PFSK-1 (cell line): Measurements from ENCODE around the gene COQ7. TPM values are rescaled to one million over a fixed set of nuclear protein-coding genes. Genes with fewer than 3 reads are reported as not detected.

Experiments used
- FOXP2 ChIP-seq: optimal IDR thresholded peaks from 2 replicates; pipeline ENCODE3; 2011; ENCODE audit warnings: borderline replicate concordance, control low read depth, inconsistent platforms; ENCODE audit not compliant: insufficient read depth; ENCODE audit errors: extremely low read length, extremely low read depth
- POLR2AphosphoS5 ChIP-seq: IDR thresholded peaks from 2 replicates; pipeline ENCODE4 v1.6.1; 2012; ENCODE audit warnings: low read depth, mild to moderate bottlenecking, control low read depth, low read length, moderate library complexity
- SIN3A ChIP-seq: IDR thresholded peaks from 2 replicates; pipeline ENCODE4 v1.6.1; 2012; ENCODE audit warnings: mild to moderate bottlenecking, low read length, moderate library complexity, borderline replicate concordance; ENCODE audit not compliant: insufficient read depth
- TAF1 ChIP-seq: IDR thresholded peaks from 2 replicates; pipeline ENCODE4 v1.6.1; 2012; ENCODE audit warnings: low read length, control low read depth, borderline replicate concordance; ENCODE audit not compliant: insufficient read depth
- polyA plus RNA-seq: library from polyadenylated mRNA; unstranded; fragments of >200 nt; gene quantifications from one replicate; pipeline ENCODE4 v1.2.1, GENCODE V29; 2012; ENCODE audit warnings: low read depth, missing spikeins; ENCODE audit not compliant: insufficient read length
- TF ChIP-seq, protein P1 (sequence below), 2 experiments: IDR thresholded peaks; 2 replicates each; pipeline versions ENCODE4 v1.6.1 to v1.8.0; 2011 to 2012; ENCODE audit warnings: low read depth in 2 of 2, low read length in 2 of 2, control low read depth in 1 of 2, inconsistent platforms in 1 of 2, mild to moderate bottlenecking in 1 of 2, moderate library complexity in 1 of 2; ENCODE audit not compliant: insufficient read depth in 1 of 2

Gene COQ7
- polyA plus RNA-seq: 18.3 TPM

DNA sequence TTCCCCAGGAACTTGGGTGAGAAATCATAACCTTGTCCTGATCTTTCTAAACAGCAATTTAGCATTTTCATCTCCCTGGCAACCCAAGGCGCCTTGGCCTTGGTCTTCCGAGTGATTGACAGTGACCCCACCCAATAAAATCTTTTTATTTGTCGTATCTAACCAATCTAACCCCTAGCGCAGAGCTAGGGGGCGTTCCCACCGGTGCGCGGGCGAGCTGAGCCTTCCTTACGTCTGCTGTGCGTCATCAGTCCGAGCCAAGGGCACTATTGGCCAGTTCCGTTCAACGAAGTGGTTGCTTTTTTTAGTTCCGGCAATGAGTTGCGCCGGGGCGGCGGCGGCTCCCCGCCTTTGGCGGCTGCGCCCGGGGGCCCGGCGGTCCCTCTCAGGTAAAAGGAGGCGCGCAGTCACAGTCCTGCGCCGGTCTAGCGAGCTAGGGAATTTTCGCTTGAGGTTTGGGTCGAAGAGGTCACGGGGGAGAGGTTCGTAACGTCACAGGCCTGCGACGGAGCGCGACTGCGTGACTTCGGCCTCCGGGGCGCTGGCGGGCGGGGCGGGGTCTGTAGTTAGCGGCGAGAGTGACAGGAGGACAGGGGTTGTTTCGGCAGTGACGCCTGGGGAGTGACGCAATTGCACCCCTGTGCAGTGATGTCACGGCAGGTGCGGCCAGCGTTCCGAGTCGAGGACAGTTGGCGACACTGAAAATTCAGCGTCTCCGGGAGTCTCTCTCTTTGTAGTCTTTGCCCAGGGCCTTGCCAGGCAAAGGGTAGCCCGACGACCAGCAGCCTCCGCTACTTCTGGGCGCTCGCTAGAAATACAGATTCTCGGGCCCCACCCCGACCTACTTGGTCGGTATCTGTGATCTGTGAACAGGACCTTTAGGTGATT, at the start of gene COQ7:
TSS of gene COQ7 (plus strand) at position 266 of the 888 bp plus-strand sequence. CDS start at position 317, 51 bp downstream.
- peak; percentile 72 for TF ChIP-seq POLR2AphosphoS5
- TF ChIP-seq, protein P1, sequence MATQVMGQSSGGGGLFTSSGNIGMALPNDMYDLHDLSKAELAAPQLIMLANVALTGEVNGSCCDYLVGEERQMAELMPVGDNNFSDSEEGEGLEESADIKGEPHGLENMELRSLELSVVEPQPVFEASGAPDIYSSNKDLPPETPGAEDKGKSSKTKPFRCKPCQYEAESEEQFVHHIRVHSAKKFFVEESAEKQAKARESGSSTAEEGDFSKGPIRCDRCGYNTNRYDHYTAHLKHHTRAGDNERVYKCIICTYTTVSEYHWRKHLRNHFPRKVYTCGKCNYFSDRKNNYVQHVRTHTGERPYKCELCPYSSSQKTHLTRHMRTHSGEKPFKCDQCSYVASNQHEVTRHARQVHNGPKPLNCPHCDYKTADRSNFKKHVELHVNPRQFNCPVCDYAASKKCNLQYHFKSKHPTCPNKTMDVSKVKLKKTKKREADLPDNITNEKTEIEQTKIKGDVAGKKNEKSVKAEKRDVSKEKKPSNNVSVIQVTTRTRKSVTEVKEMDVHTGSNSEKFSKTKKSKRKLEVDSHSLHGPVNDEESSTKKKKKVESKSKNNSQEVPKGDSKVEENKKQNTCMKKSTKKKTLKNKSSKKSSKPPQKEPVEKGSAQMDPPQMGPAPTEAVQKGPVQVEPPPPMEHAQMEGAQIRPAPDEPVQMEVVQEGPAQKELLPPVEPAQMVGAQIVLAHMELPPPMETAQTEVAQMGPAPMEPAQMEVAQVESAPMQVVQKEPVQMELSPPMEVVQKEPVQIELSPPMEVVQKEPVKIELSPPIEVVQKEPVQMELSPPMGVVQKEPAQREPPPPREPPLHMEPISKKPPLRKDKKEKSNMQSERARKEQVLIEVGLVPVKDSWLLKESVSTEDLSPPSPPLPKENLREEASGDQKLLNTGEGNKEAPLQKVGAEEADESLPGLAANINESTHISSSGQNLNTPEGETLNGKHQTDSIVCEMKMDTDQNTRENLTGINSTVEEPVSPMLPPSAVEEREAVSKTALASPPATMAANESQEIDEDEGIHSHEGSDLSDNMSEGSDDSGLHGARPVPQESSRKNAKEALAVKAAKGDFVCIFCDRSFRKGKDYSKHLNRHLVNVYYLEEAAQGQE (IDR thresholded peaks at IDR 0.05; ENCODE audit: insufficient read depth in 1 of 2, low read depth in 2 of 2, low read length in 2 of 2): no peak
- peak; percentile 72 for TF ChIP-seq FOXP2
- TF ChIP-seq TAF1: no peak
- 0 out of 2 replicates have a peak, but pooled peaks have one; percentile 16 for TF ChIP-seq SIN3A

DNA sequence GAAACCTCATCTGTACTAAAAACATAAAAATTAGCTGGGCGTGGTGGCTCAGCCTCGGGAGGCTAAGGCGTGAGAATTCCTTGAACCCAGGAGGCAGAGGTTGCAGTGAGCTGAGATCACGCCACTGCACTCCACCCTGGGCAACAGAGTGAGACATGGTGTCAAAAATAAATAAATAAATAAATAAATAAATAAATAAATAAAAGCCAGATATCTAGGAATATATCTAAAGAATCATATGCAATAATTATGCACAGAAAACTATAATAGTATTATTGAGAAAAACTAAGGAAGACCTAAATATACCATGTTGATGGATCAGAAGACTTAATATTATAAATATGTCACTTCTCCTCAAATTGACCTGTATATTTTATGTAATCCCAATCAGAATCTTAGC, 46.7 kb upstream of the COQ7 start:
- TF ChIP-seq TAF1 (no peak), POLR2AphosphoS5 (no peak), FOXP2 (no peak), SIN3A (no peak)
- TF ChIP-seq, protein P1 (IDR thresholded peaks at IDR 0.05; ENCODE audit: insufficient read depth in 1 of 2, low read depth in 2 of 2, low read length in 2 of 2): no peak

DNA sequence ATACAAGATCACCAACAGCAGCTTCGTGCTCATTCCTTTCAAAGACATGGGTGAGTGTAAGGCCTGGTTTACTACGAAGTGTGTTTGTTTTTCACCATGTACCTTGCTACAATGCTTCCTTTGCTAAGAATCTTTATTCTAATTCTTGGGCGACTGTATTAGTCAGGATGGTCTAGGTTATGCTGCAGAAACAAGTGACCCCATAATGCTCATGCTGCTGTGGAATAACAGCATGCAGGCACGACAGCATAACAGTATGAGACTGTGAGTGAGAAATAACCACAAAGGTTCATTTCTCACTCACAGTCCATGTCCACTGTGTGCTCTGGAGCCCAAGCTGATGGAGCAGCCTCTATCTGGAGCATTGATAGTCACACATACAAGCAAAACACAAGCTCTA, 45.7 kb upstream of the COQ7 start:
- TF ChIP-seq POLR2AphosphoS5: no peak
- TF ChIP-seq SIN3A: no peak
- no peak for TF ChIP-seq TAF1
- TF ChIP-seq FOXP2: no peak
- TF ChIP-seq, protein P1 (IDR thresholded peaks at IDR 0.05; ENCODE audit: insufficient read depth in 1 of 2, low read depth in 2 of 2, low read length in 2 of 2): no peak

DNA sequence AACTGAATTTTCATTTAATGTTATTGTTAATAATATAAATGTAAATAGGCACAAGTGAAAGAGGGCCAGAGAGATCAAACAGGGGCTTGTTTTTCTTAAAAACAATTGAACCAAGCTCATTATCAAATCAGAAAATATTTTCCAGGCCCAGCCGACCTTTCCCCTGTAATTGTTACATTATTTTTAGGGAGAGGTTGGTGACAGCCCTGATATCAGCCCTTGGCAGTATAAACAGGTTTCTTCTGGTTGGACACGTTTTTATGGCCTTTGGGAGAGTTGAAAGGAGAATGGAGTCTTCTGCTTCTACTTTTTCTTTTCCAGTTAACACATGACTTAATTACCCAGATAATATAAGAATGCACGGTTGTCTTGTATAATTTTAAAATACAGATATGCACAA, 40.0 kb upstream of the COQ7 start:
- TF ChIP-seq SIN3A: no peak
- no peak for TF ChIP-seq TAF1
- TF ChIP-seq FOXP2: no peak
- TF ChIP-seq, protein P1 (IDR thresholded peaks at IDR 0.05; ENCODE audit: insufficient read depth in 1 of 2, low read depth in 2 of 2, low read length in 2 of 2): no peak
- no peak for TF ChIP-seq POLR2AphosphoS5

DNA sequence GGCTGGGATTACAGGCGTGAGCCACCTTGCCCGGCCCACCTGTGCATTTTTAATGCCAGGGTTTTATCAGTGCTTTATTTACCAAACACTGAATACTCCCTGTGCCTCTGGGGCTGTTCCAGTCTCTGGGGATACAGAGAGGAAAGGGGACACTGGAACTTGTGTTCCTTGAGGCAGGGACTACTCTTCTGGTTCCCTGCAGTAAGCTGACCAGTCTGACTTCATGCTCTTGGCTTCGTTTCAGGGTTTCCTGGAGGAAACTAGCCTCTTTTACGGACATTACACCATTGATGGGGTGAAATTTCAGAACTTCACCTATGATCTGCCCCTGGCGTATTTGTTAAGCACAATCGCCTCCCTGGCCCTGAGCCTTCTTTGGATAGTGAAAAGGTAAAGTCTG, 37.4 kb upstream of the COQ7 start:
- TF ChIP-seq TAF1: no peak
- TF ChIP-seq, protein P1 (IDR thresholded peaks at IDR 0.05; ENCODE audit: insufficient read depth in 1 of 2, low read depth in 2 of 2, low read length in 2 of 2): no peak
- no peak for TF ChIP-seq SIN3A
- TF ChIP-seq POLR2AphosphoS5: no peak
- no peak for TF ChIP-seq FOXP2
